Gastrocnemius medialis (tissue), 4 donors: ENCODE measurements around the gene FBLN1.

Source experiments
- CTCF ChIP-seq, 5 experiments: fragments of 450-650 bp in 3 of 5; fragments of 200-600 bp in 2 of 5; sonication (generic) in 2 of 5; IDR thresholded peaks in 4 of 5; conservative IDR thresholded peaks in 1 of 5; 1 replicate in 4 of 5; 2 replicates in 1 of 5; pipeline ENCODE4 v1.5.1; 2016 to 2019; ENCODE audit warnings: antibody characterized with exemption in 5 of 5, mild to moderate bottlenecking in 3 of 5, moderate library complexity in 3 of 5
- POLR2A ChIP-seq, 2 donors: fragments of 450-650 bp; IDR thresholded peaks; one replicate each; pipeline ENCODE4 v1.6.1; 2017; ENCODE audit warnings: antibody characterized with exemption in 2 of 2, mild to moderate bottlenecking in 2 of 2, moderate library complexity in 2 of 2

GRCh38 chr22:45541382-45541979 is 38.8 kb downstream of the FBLN1 start:
- no peak for TF ChIP-seq CTCF (IDR thresholded peaks at IDR 0.05 in 4 of 5, conservative IDR thresholded peaks at IDR 0.05 in 1 of 5)
- TF ChIP-seq POLR2A (IDR thresholded peaks at IDR 0.05): no peak
